Activated CD8-positive, alpha-beta T cell treated with anti-CD3 and anti-CD28 coated beads for 36 hours (primary cell): ENCODE data around the gene NEB. TPM values are rescaled to one million over a fixed set of nuclear protein-coding genes. Genes with fewer than 3 reads are reported as not detected.

ENCODE experiments used
- ATAC-seq: fragments of 200-7000 bp; cut with Tn5 transposase; one replicate; pipeline ENCODE4 v1.10.0; 2021; ENCODE audit warnings: mild to moderate bottlenecking, moderate library complexity
- CTCF ChIA-PET: fragments of 350-600 bp; sonication (Branson Sonifier 250); formaldehyde crosslinking; loops from one replicate; lab custom pipeline; 2021; ENCODE audit warnings: antibody characterized with exemption; lab: Charles Lee
- POLR2A ChIA-PET: fragments of 350-600 bp; sonication (Branson Sonifier 250); formaldehyde crosslinking; loops from one replicate; lab custom pipeline; 2021; ENCODE audit warnings: antibody characterized with exemption; lab: Charles Lee
- DNase-seq: peaks from one replicate; pipeline ENCODE4 v3.0.0-alpha.2; 2020
- H3K27ac Mint-ChIP-seq: one replicate; pipeline ENCODE4 v1.8.0; 2021; ENCODE audit warnings: mild to moderate bottlenecking, mixed read lengths
- H3K27me3 Mint-ChIP-seq: one replicate; pipeline ENCODE4 v1.8.0; 2021; ENCODE audit warnings: mixed read lengths
- H3K36me3 Mint-ChIP-seq: one replicate; pipeline ENCODE4 v1.8.0; 2021; ENCODE audit warnings: low read depth, mixed read lengths
- H3K4me1 Mint-ChIP-seq: one replicate; pipeline ENCODE4 v1.8.0; 2021; ENCODE audit warnings: low read depth, mixed read lengths
- H3K4me3 Mint-ChIP-seq: one replicate; pipeline ENCODE4 v1.8.0; 2021; ENCODE audit warnings: mild to moderate bottlenecking, moderate library complexity, mixed read lengths
- H3K9me3 Mint-ChIP-seq: one replicate; pipeline ENCODE4 v1.8.0; 2021; ENCODE audit warnings: mixed read lengths
- CTCF ChIP-seq: fragments of 200-600 bp; IDR thresholded peaks from one replicate; pipeline ENCODE4 v1.8.0; 2022; ENCODE audit warnings: antibody characterized with exemption, mild to moderate bottlenecking
- intact Hi-C: fragments of 100-400 bp; cut with micrococcal nuclease; formaldehyde crosslinking; loops from one replicate; pipeline ENCODE4 v1.10.0; 2022
- total RNA-seq, 2 experiments: library from RNA; stranded (reverse); gene quantifications; one replicate each; pipeline ENCODE4 v1.2.3, GENCODE V29; 2021

The NEB gene
- total RNA-seq, 2 experiments from 2014 or later = 0.18 to 0.34 TPM

- Mint-ChIP-seq H3K27ac (no peak overlapping the region), H3K4me1 (peaks cover 10% of the 10 kb centered on the region), H3K36me3 (no peaks in the 10 kb centered on the region), H3K9me3 (no peaks in the 10 kb centered on the region), H3K27me3 (no peaks in the 10 kb centered on the region), H3K4me3 (no peak overlapping the region)
- intact Hi-C loops = no loop called here
- DNase-seq = no peak
- CTCF ChIA-PET = no interaction called here
- no peak for ATAC-seq
- POLR2A ChIA-PET = no interaction called here
- no peak for TF ChIP-seq CTCF
Measured at GRCh38 chr2:151665959-151666358, 68.3 kb downstream of the NEB start.

- peaks cover 2% of the 10 kb centered on the region for H3K4me1 Mint-ChIP-seq
Measured at GRCh38 chr2:151664520-151664919, 69.8 kb downstream of the NEB start.

GRCh38 chr2:151661625-151662024 is 72.7 kb downstream of the NEB start:
- Mint-ChIP-seq H3K9me3 (no peaks in the 10 kb centered on the region), H3K4me1 (no peaks in the 10 kb centered on the region), H3K4me3 (no peak overlapping the region), H3K27me3 (no peaks in the 10 kb centered on the region), H3K27ac (no peak overlapping the region), H3K36me3 (no peaks in the 10 kb centered on the region)
- intact Hi-C loops = no loop called here
- ATAC-seq (no peak), DNase-seq (no peak)
- TF ChIP-seq CTCF = no peak
- CTCF ChIA-PET = no interaction called here
- POLR2A ChIA-PET = interaction anchor here (0.6 kb wide), 1 partner anchor 77 kb away, joined by 4 read pairs; no protein-coding TSS in a partner anchor

More at GRCh38 chr2:151664520-151664919, 69.8 kb downstream of the NEB start:
- ATAC-seq = no peak
- ChIA-PET POLR2A (no interaction called here), CTCF (no interaction called here)
- Mint-ChIP-seq H3K36me3 (no peaks in the 10 kb centered on the region), H3K27ac (no peak overlapping the region), H3K9me3 (no peaks in the 10 kb centered on the region), H3K4me3 (no peak overlapping the region), H3K27me3 (no peaks in the 10 kb centered on the region)
- no peak for TF ChIP-seq CTCF
- no peak for DNase-seq
- intact Hi-C loops = no loop called here

GRCh38 chr2:151658081-151658480 is 76.2 kb downstream of the NEB start:
- Mint-ChIP-seq H3K4me1 (no peaks in the 10 kb centered on the region), H3K27me3 (no peaks in the 10 kb centered on the region), H3K4me3 (no peak overlapping the region), H3K36me3 (no peaks in the 10 kb centered on the region), H3K27ac (no peak overlapping the region), H3K9me3 (no peaks in the 10 kb centered on the region)
- DNase-seq (no peak), ATAC-seq (no peak)
- TF ChIP-seq CTCF = no peak
- intact Hi-C loops = no loop called here
- POLR2A ChIA-PET = no interaction called here
- CTCF ChIA-PET = no interaction called here

- intact Hi-C loops = no loop called here
- H3K4me1 Mint-ChIP-seq = no peaks in the 10 kb centered on the region
- POLR2A ChIA-PET = no interaction called here
- no peaks in the 10 kb centered on the region for H3K36me3 Mint-ChIP-seq
- no peak for TF ChIP-seq CTCF
- CTCF ChIA-PET = no interaction called here
- no peak overlapping the region for H3K4me3 Mint-ChIP-seq
- no peak for DNase-seq
- ATAC-seq = no peak
- H3K27me3 Mint-ChIP-seq = no peaks in the 10 kb centered on the region
- no peak overlapping the region for H3K27ac Mint-ChIP-seq
- H3K9me3 Mint-ChIP-seq = no peaks in the 10 kb centered on the region
Measured at GRCh38 chr2:151657667-151658076, 76.6 kb downstream of the NEB start.
